ENCODE measurements around the gene ZHX3. TPM values are rescaled to one million over a fixed set of nuclear protein-coding genes. Genes with fewer than 3 reads are reported as not detected.
"Not testable (repeated sequence)": the region's sequence is repeated elsewhere in the genome, so short reads cannot be mapped to it uniquely, and the experiment has no call there.

ZHX3 gene
- polyA plus RNA-seq, 4 donors: 19.8 to 28.1 (median 21.9) TPM

DNA sequence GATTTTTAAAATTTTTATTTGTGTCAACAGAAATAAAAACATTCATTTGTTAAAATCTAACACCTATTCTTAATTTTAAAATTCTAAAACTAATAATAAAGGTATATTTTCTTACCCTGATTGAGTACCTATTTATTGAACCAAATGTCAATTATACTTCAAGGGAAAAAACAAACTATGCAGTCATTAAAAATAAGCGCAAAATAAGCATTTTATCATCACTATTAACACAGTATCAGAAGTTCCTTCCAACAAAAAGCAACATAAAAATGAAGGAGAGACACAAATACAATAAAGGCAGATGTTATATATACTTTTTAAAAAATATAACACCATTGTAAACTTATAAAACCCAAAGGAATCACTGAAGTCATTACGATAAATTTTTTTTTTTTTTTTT lies 52.7 kb downstream of the ZHX3 start:
- DNase-seq (ENCODE audit: low read depth in 4 of 4, low spot score in 2 of 4): no peak

GRCh38 chr20:41261790-41262717 lies 55.5 kb downstream of the ZHX3 start:
- DNase-seq (ENCODE audit: low read depth in 4 of 4, low spot score in 2 of 4): no peak

GRCh38 chr20:41261260-41261659 lies 56.3 kb downstream of the ZHX3 start:
- DNase-seq (ENCODE audit: low read depth in 4 of 4, low spot score in 2 of 4): no peak

- no peak for DNase-seq (ENCODE audit: low read depth in 4 of 4, low spot score in 2 of 4)
These were observed 56.8 kb downstream of the ZHX3 start for GRCh38 chr20:41260734-41261220.

GRCh38 chr20:41259309-41259708 lies 58.2 kb downstream of the ZHX3 start:
- DNase-seq (ENCODE audit: low read depth in 4 of 4, low spot score in 2 of 4): no peak

DNA sequence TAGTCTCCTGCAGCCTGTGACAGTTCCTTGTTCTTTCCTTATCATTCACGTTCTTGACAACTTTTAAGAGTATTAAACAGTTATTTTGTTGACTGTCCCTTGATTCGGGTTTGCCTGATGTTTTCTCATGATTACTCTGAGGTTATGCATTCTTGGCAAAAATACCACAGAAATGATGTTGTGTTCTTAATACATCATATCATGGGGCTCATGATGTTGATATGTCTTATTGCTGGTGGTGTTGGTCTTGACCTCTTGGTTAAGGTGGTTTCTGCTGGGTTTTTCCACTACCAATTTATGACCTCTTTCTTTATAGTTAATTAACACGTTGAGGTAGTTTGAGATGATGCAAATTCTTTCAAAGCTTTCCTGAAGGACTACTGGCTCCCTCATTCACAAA lies 59.1 kb downstream of the ZHX3 start:
- no peak for DNase-seq (ENCODE audit: low read depth in 4 of 4, low spot score in 2 of 4)

- DNase-seq (ENCODE audit: low read depth in 4 of 4, low spot score in 2 of 4): no peak
These were observed 61.0 kb downstream of the ZHX3 start for GRCh38 chr20:41256516-41256915.

GRCh38 chr20:41255655-41256054 lies 61.9 kb downstream of the ZHX3 start:
- no peak for DNase-seq (ENCODE audit: low read depth in 4 of 4, low spot score in 2 of 4)

GRCh38 chr20:41249411-41250281 lies 67.9 kb downstream of the ZHX3 start:
- DNase-seq (ENCODE audit: low read depth in 4 of 4, low spot score in 2 of 4): no peak

GRCh38 chr20:41248368-41249024 lies 69.0 kb downstream of the ZHX3 start:
- no peak for DNase-seq (ENCODE audit: low read depth in 4 of 4, low spot score in 2 of 4)

GRCh38 chr20:41247523-41248367 lies 69.8 kb downstream of the ZHX3 start:
- DNase-seq (ENCODE audit: low read depth in 4 of 4, low spot score in 2 of 4): no peak

DNA sequence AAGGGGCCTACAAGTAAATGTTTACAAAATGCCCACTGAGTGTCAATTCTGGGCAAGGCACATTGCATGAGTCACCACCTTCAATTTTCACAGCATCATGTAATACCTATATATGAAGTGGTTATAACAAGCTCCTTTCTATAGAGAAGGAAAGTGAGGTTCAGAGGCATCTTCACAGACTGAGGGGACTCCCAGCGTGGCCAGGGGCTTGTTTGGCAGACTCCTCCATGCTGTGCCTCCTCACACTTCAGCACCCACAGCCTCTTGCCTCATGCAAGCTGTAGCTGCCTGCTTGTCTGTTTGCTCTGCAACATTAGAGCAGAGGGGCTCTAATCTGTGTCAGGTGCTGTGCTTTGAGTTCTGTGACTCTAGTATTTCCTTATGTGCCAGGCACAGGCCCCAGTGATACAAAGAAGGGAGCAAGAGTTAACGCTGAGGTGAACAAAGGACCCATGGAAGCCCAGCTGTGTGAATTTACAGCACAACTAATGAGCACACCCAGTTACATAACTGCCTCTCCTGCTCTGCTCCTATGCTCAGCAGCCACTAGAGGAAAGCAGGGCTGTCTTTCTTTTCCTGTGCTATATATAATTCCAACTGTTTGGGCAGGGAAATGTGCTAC lies 72.3 kb downstream of the ZHX3 start:
- DNase-seq (ENCODE audit: low read depth in 4 of 4, low spot score in 2 of 4): no peak

DNA sequence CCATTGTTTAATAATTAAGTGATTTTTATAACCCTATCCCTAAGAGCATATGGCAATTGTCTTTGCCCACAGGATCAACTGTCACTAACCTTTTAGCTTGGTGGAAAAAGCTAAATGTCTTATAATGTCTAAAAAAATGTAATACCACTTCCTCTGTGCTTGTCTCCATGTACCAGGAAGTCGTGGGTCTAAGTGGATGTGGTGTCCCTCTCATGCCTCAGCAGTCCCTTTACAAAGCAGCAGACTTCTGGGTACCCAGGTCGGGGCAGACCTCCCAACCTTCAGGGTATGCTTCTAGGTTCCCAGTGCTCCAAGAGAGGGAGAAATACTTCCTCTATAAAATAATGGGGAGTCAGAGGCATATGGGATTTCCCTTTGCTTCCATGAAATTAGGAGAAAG lies 74.7 kb downstream of the ZHX3 start:
- no peak for DNase-seq (ENCODE audit: low read depth in 4 of 4, low spot score in 2 of 4)

- DNase-seq (ENCODE audit: low read depth in 4 of 4, low spot score in 2 of 4): no peak
These were observed 75.2 kb downstream of the ZHX3 start for GRCh38 chr20:41242352-41242751.

DNA sequence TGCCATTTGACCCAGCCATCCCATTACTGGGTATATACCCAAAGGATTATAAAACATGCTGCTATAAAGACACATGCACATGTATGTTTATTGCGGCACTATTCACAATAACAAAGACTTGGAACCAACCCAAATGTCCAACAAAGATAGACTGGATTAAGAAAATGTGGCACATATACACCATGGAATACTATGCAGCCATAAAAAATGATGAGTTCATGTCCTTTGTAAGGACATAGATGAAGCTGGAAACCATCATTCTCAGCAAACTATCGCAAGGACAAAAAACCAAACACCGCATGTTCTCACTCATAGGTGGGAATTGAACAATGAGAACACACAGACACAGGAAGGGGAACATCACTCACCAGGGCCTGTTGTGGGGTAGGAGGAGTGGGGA lies 80.3 kb downstream of the ZHX3 start:
- not testable (repeated sequence) for DNase-seq (ENCODE audit: low read depth in 4 of 4, low spot score in 2 of 4)

DNA sequence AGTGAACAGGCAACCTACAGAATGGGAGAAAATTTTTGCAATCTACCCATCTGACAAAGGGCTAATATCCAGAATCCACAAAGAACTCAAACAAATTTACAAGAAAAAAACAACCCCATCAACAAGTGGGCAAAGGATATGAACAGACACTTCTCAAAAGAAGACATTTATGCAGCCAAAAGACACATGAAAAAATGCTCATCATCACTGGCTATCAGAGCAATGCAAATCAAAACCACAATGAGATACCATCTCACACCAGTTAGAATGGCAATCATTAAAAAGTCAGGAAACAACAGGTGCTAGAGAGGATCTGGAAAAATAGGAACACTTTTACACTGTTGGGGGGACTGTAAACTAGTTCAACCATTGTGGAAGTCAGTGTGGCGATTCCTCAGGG lies 80.7 kb downstream of the ZHX3 start:
- not testable (repeated sequence) for DNase-seq (ENCODE audit: low read depth in 4 of 4, low spot score in 2 of 4)

DNA sequence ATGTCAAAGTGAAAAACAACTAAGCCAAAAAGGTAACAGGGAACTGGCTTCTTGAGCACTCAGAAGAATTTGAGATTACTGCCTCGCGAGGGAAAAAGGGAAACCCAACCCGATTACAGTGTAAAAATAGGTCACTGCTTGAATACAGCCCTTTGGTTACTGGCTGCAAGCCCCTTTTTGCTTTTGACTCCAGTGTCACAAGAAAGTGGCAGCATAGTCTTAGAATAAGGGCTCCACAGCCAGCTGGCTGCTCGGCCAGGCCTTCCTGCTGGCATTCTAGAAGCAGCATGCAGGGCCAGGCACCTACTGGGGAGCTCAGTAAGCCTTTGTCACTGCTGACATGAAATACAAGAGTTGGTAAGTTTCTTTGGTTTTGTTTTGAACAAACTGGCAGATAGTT lies 83.0 kb downstream of the ZHX3 start:
- DNase-seq (ENCODE audit: low read depth in 4 of 4, low spot score in 2 of 4): no peak

- DNase-seq (ENCODE audit: low read depth in 4 of 4, low spot score in 2 of 4): no peak
These were observed 83.5 kb downstream of the ZHX3 start for GRCh38 chr20:41234041-41234440.

Measured in left renal cortex interstitium (tissue), 4 donors.